K562 (cell line): ENCODE results near the gene ATXN1. TPM values are rescaled to one million over a fixed set of nuclear protein-coding genes. Genes with fewer than 3 reads are reported as not detected.
"Not testable (repeated sequence)": the region's sequence is repeated elsewhere in the genome, so short reads cannot be mapped to it uniquely, and the experiment has no call there.

Source experiments
- ATAC-seq: fragments of 200-7000 bp; cut with Tn5 transposase; 3 replicates; pipeline ENCODE4 v1.9.1; 2020; ENCODE audit warnings: moderate library complexity
- BruUV-seq: library from RNA; stranded (reverse); fragments of 400-500 nt; replicated peaks from 2 replicates; lab custom pipeline; 2021; lab: Mats Ljungman, UMichigan
- CTCF ChIA-PET: fragments of 300-600 bp; formaldehyde crosslinking; extraction: SDS; loops from one replicate; lab custom pipeline; 2021; ENCODE audit warnings: low intra/inter-chr PET ratio; lab: Yijun Ruan, JAX
- POLR2A ChIA-PET: fragments of 300-600, 350-650 bp; sonication (Branson Sonifier 250); formaldehyde crosslinking; extraction: SDS; loops from one replicate; lab custom pipeline; 2021; ENCODE audit warnings: antibody characterized with exemption, inconsistent platforms; lab: Yijun Ruan, JAX
- DNase-seq, 4 experiments: peaks; one replicate each; pipeline versions ENCODE4 v3.0.0 to v3.0.0-alpha.2; 2011 to 2018; ENCODE audit warnings: low spot score in 3 of 4, mixed read lengths in 3 of 4; ENCODE audit errors: extremely low read depth in 1 of 4
- FAIRE-seq: peaks from 2 replicates; lab custom pipeline; 2011; peaks lifted over from hg19 to GRCh38; lab: Jason Lieb, UNC
- H2AFZ ChIP-seq: 2 replicates; pipeline ENCODE4 v1.6.0; 2011; ENCODE audit warnings: low read depth, low read length, control low read depth, inconsistent platforms
- H3K27ac ChIP-seq: fragments of 200-600 bp; 3 replicates; pipeline ENCODE4 v1.8.0; 2011; ENCODE audit warnings: low read depth, mild to moderate bottlenecking, control low read depth, inconsistent platforms, low read length, moderate library complexity, mixed read lengths; ENCODE audit errors: extremely low read depth
- H3K27me3 ChIP-seq, 2 experiments: fragments of 300-600 bp in 1 of 2; 2 replicates in 1 of 2; 3 replicates in 1 of 2; pipeline versions ENCODE4 v1.6.0 to v1.8.0; 2011; ENCODE audit warnings: inconsistent platforms in 2 of 2, low read length in 2 of 2, mild to moderate bottlenecking in 1 of 2, mixed read lengths in 1 of 2, moderate library complexity in 1 of 2; ENCODE audit not compliant: control insufficient read depth in 2 of 2, insufficient read depth in 2 of 2
- H3K36me3 ChIP-seq: fragments of 300-600 bp; 3 replicates; pipeline ENCODE4 v1.8.0; 2011; ENCODE audit warnings: mild to moderate bottlenecking, low read length, inconsistent platforms; ENCODE audit not compliant: control insufficient read depth, insufficient read depth
- H3K4me1 ChIP-seq, 2 experiments: fragments of 200-600 bp in 1 of 2; replicated peaks in 1 of 2; 2 replicates in 1 of 2; 3 replicates in 1 of 2; pipeline versions ENCODE4 v1.5.1 to v1.8.0; 2011; ENCODE audit warnings: inconsistent platforms in 2 of 2, low read length in 2 of 2, mild to moderate bottlenecking in 1 of 2, mixed read lengths in 1 of 2, moderate library complexity in 1 of 2; ENCODE audit not compliant: control insufficient read depth in 2 of 2, insufficient read depth in 2 of 2
- H3K4me2 ChIP-seq: 2 replicates; pipeline ENCODE4 v1.6.1; 2011; ENCODE audit warnings: low read length, control low read depth, inconsistent platforms, mixed read lengths; ENCODE audit not compliant: insufficient read depth
- H3K4me3 ChIP-seq: fragments of 200-600 bp; sonication (generic), shearing (Covaris generic); 2 replicates; pipeline ENCODE4 v1.5.1; 2016; ENCODE audit warnings: control low read depth, inconsistent platforms
- H3K79me2 ChIP-seq: fragments of 200-600 bp; 3 replicates; pipeline ENCODE4 v1.8.0; 2011; ENCODE audit warnings: low read length, inconsistent platforms; ENCODE audit not compliant: control insufficient read depth, insufficient read depth
- H3K9ac ChIP-seq, 2 experiments: 2 replicates each; pipeline versions ENCODE4 v1.6.0 to v1.6.1; 2011; ENCODE audit warnings: low read depth in 2 of 2, low read length in 2 of 2, control low read depth in 1 of 2, inconsistent platforms in 1 of 2, mild to moderate bottlenecking in 1 of 2, mixed read lengths in 1 of 2; ENCODE audit not compliant: insufficient read depth in 1 of 2
- H3K9me1 ChIP-seq: one replicate; pipeline ENCODE4 v1.6.0; 2011; ENCODE audit warnings: inconsistent platforms, mild to moderate bottlenecking, low read length, moderate library complexity; ENCODE audit not compliant: control insufficient read depth, insufficient read depth
- H3K9me3 ChIP-seq: replicated peaks from 2 replicates; pipeline ENCODE4 v1.5.1; 2011; ENCODE audit warnings: low read depth, low read length, inconsistent platforms; ENCODE audit not compliant: control insufficient read depth, insufficient read depth
- H4K20me1 ChIP-seq: replicated peaks from 2 replicates; pipeline ENCODE4 v1.6.1; 2011; ENCODE audit warnings: low read length, inconsistent platforms, mixed read lengths; ENCODE audit not compliant: control insufficient read depth, insufficient read depth
- MYBL2 ChIP-seq, 2 experiments: fragments of 450-650 bp in 1 of 2; sonication (generic) in 1 of 2; formaldehyde crosslinking in 1 of 2; IDR thresholded peaks; 2 replicates each; pipeline versions ENCODE4 v1.6.1 to v1.8.1; 2017 to 2022; ENCODE audit warnings: borderline replicate concordance in 1 of 2, inconsistent platforms in 1 of 2, low read depth in 1 of 2, mild to moderate bottlenecking in 1 of 2, missing genetic modification reagents in 1 of 2, moderate library complexity in 1 of 2
- RBM25 ChIP-seq: fragments of 200-400 bp; formaldehyde crosslinking; IDR thresholded peaks from 2 replicates; pipeline ENCODE4 v1.6.1; 2018; ENCODE audit warnings: low read length, low read depth, moderate library complexity; ENCODE audit not compliant: severe bottlenecking
- TAL1 ChIP-seq: fragments of 450-650 bp; IDR thresholded peaks from 2 replicates; pipeline ENCODE4 v1.6.1; 2016; ENCODE audit warnings: mild to moderate bottlenecking
- WGBS: fragments of 100-300 bp; shearing (Covaris generic); methylation state at CpG from one replicate; pipeline ENCODE4 v1.1.6; 2016; ENCODE audit warnings: low coverage, mixed read lengths; ENCODE audit not compliant: insufficient coverage; ENCODE audit errors: missing lambda C conversion rate; 5-methylcytosine and 5-hydroxymethylcytosine counted together
- in situ Hi-C: fragments of 300-500 bp; cut with MboI; formaldehyde crosslinking; loops from 4 replicates; pipeline ENCODE4 v1.15.0; 2018; ENCODE audit warnings: inconsistent platforms, mixed read lengths
- intact Hi-C: fragments of 100-400 bp; cut with micrococcal nuclease; formaldehyde crosslinking; loops from 2 replicates; pipeline ENCODE4 v1.14.2; 2022
- polyA plus RNA-seq, 8 experiments: library from polyadenylated mRNA; depleted of rRNA in 4 of 8; stranded (reverse) in 5 of 8; unstranded in 3 of 8; fragments of >200 nt; fragmentation: Nextera tagmentation in 2 of 8; fragmentation: Illumina TruSeq in 1 of 8; extraction: Ambion mirVana in 2 of 8; extraction: Trizol in 1 of 8; gene quantifications; 2 replicates each; pipeline versions ENCODE4 v1.2.1 to v1.2.3, GENCODE V29; 2011 to 2014; ENCODE audit warnings: inconsistent platforms in 1 of 8, missing spikeins in 1 of 8
- total RNA-seq, 7 experiments: library from RNA; depleted of rRNA in 6 of 7; stranded (reverse); fragments of >200 nt in 6 of 7; fragmentation: Illumina TruSeq in 2 of 7; extraction: Trizol in 2 of 7; gene quantifications; 2 replicates each; pipeline versions ENCODE4 v1.2.1 to v1.2.3, GENCODE V29; 2011 to 2021; ENCODE audit warnings: low replicate concordance in 1 of 7

ATXN1 gene
- total and polyA plus RNA-seq, 9 of the 15 experiments (the other 6 are each of a cell fraction or from before 2014, with no cell fraction given), result under 0.01 to 1.2 (median 0.58) TPM

GRCh38 chr6:16540804-16541752 lies 220.2 kb downstream of the ATXN1 start (continued):
- TF ChIP-seq TAL1, result no peak
- no peak for TF ChIP-seq MYBL2 (IDR thresholded peaks at IDR 0.05; ENCODE audit: low read depth)
- TF ChIP-seq MYBL2 (CRISPR knock-in tag; IDR thresholded peaks at IDR 0.05; ENCODE audit: borderline replicate concordance), result no peak

GRCh38 chr6:16540383-16540782 lies 220.9 kb downstream of the ATXN1 start:
- H3K27ac ChIP-seq, H3K9me3 ChIP-seq, H3K4me3 ChIP-seq, H3K4me2 ChIP-seq, BruUV-seq, H3K9ac ChIP-seq, intact Hi-C loops, H2AFZ ChIP-seq, H3K9me1 ChIP-seq, FAIRE-seq, H4K20me1 ChIP-seq, in situ Hi-C loops, DNase-seq, H3K4me1 ChIP-seq, ATAC-seq, H3K36me3 ChIP-seq, H3K79me2 ChIP-seq, CTCF ChIA-PET: not testable (repeated sequence)
- peaks cover 5 to 33% of the 10 kb centered on the region in 2 experiments; a peak in 3 of 5 replicates for H3K27me3 ChIP-seq
- peak; percentile 40 for TF ChIP-seq RBM25
- POLR2A ChIA-PET, result interaction anchor here (1.0 kb wide), 1 partner anchor 25 kb away, joined by 5 read pairs; no protein-coding TSS in a partner anchor
- WGBS, result 0% methylated on average over 4 of the region's 4 CpGs
